ENCODE measurements around the gene INF2.

DNA sequence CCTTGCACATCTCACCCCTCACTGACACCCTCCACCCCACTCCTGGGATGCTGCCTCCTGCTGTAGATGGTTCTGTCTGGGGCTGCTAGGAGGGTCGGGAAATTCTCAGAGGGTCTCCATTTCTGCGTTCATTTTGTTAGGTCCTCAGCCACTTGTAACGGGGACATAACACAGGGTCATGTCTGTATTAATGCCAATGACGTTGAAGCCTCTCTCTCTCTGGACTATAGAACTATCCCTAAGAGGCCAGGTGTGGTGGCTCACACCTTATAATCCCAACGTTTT lies 78.2 kb downstream of the INF2 start:
- no peak for TF ChIP-seq EZH2phosphoT487 (IDR thresholded peaks at IDR 0.05; ENCODE audit: insufficient read depth, low read depth)
- no peak for TF ChIP-seq EZH2 (IDR thresholded peaks at IDR 0.05; ENCODE audit: insufficient read depth, poor library complexity, severe bottlenecking)

Data from GM23248 (cell line).